ENCODE data around the gene TRMU.

Gene TRMU

DNA sequence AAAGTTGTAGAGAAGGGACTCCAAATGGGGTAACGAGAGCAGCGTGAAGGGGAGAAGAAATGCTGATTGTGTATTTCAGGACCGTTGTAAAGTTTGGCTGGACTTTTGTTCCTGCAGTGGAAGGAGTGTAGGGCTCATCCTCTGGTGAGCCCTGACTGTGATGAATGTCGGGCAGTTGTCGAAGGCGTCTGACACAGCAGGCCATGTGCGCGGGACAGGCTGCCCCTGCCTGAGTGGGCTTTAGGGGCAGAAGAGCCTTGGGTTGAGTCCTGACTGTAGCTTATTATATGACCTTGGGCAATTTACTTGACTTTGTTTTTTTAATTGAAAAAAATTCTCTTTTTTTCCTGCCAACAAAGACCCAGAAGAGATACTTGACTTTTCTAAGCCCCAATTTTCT, 3.1 kb downstream of the TRMU start:
- DNase-seq, result no peak

DNA sequence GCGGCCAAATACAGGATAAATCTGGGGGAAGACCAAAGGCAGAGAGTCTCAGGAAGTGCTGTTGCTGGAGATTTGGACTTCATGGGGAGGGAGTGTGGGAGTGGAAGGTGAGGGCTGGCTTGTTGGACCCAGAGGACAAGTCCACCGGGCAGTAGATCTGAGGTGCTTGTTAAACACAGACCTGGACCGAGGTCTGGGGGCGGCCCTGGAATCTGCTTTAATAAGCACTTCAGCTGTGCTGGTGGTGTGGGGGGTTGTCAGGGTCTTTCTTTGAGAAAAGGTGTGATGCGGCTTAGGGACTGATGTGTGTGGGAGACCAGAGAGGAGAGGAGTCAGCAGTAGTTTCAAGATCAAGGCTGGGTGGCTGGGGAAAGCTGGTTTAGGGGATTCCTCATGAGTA, 4.4 kb downstream of the TRMU start:
- DNase-seq, result no peak

DNA sequence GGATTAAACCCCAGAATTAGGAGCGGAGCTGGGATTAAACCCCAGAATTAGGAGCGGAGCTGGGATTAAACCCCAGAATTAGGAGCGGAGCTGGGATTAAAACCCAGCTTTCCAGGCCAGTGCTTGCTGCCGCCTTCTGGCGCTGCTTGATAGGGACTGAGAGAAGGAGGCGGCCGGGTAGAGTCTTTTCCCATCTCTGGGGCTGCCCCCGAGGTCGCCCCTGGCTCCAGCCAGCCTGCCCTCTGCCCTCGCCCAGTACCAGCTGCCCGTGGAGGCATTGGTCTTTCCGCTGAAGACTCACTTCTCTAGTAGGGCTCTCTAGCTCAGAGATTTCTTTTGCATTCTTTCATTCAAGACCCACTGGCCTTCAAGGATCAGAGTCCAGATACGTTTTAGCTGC, 5.2 kb downstream of the TRMU start:
- no peak for DNase-seq

DNA sequence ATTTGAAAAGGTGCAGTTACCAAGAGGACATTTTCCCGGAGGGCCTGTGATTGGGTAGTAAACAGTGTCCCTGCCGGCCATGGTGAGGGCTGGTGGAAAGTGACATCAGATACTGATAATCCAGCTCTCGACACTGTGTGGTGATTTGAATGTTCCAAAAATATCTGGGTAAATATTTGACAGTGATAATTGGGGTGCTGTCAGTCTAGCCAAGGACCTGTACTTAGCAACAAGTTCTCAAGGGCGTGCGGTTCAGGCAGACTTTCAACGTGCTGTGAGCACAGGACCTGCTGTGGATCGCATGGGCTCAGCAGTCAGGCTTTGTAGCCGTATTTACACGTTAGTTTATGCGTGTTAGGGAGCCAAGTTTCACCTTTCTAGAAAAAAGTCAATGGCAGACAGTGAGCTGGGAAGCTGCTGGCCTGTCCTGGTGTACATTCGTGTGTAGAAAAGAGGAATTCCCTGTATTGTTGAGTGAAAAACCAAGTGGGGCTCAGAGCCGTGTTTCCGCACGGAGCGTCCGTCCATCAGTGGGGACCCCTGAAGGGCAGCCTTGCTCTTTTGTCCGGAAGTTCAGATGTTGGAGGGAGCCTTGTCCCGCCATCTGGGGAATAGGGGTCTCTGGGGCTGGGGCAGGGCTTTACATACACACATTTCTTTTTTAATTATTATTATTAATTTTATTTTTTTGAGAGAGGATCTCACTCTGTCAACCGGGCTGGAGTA, 11.3 kb downstream of the TRMU start:
- DNase-seq, result no peak

DNA sequence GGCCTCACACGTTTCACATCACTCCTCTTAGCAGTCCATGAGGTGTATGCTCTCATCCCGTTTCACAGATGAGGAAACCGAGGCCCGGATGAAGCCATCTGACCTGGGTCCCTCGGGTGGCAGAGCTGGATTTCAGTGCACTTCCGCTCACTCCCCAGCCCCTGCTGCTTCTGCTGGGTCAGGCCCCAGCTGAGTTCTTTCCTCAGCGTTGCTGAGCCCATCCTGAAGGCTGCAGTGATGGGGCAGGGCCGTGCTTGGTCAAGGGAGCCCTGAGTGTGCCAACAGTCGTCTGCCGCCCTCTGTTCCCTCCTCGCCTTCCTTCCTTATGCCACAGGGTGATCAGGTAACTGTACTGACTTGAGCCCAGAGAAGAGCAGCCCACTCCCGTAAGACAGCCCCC, 12.1 kb downstream of the TRMU start:
- no peak for DNase-seq

DNA sequence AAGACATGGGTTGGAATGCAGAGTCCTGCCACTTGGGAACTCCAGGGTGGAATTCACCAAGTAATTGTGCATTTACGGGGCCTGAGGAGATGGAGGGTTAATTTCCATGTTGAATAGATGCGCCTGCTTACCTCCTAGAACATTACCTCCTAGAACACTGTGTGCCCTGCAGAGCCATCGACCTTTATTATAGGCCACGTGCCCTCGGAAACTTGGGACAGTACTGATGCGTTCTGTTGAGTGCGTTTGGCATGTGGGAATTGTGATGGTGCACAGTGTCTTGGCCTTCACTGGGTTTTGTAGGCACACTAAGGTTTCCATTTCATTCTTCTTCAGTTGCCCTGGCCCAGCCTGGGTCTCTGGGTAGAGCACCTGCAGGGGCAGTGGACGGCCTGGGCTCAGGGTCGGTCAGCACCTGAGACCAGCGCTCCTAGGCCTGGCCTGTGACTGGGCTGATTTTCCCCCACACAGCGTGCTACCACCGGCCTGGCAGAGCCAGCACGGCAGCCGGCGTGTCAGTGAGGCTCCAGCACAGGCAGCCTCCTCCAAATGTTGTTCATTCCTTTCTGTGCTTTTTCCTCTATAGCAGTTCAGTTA, 12.7 kb downstream of the TRMU start:
- no peak for DNase-seq

DNA sequence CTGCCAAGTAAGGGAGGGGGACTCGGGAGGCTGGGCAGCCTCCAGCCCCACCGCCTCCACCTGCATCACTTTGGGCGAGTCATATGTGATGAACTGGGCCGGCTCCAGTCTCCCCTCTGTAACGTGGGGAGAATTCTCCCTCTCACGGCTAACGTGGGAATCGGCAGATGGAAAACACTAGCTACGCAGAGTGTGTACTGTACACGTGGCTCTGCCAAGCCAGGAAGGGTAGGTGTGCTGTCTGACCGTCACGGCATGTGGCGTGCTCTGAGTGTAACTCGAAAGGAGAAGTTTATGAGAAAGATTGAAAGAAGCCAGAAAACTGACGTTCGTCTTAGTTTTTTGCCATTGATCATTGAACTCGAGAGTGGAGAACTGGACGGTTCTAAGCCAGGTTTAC, 13.7 kb downstream of the TRMU start:
- DNase-seq, result no peak

DNA sequence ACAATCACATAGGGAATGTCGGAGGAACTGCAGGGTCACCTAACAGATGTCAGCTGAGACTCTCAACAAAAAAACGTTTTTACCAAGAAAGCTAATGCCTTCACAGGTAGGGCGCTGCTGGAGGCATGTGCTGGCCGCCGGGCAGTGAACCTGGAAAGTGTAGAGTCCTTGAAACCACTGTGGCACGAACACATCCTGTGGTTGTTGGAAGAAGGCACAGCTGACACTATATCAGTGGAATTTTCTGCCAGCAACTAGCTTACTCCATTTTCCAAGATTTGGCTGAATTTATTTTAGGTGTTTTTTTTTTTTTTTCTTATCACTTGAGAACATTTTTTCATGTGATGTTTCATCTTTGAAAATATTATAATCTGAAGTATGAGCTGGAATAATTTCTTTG, 14.2 kb downstream of the TRMU start:
- DNase-seq, result no peak

DNA sequence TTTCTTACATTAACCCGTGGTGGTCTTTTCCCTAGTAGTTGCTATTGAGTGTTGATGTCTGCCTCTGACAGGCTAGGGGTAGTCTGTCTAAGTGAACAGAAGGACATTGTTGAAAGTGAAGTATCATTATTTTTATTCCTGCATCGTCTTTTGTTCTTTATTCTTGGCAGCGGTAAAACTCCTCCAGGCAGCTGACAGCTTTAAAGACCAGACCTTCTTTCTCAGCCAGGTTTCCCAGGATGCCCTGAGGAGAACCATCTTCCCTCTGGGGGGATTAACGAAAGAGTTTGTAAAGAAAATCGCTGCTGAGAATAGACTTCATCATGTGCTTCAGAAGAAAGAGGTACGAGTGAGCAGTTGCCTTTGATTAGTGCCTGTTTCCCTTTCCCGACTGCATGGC, 14.6 kb downstream of the TRMU start:
- no peak for DNase-seq

DNA sequence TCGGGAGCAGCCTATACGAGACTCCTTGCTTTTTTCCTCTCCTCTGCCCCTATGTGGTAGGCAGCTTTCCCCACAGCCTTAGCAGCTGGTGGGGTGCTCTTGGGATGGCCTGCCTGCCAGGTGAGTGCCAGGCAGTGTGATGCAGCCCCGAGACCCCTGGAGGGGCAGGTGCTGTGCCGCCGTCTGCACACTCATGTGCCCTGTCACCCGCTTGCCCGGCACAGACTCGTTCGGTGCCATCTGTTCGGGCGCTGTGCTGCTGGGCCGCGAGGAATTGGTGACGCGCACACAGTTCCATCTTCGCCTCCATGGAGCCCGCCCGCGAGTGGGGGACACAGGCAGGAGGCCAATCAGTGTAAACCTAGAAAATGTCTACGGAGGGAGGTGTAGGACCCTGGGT, 15.1 kb downstream of the TRMU start:
- no peak for DNase-seq

DNA sequence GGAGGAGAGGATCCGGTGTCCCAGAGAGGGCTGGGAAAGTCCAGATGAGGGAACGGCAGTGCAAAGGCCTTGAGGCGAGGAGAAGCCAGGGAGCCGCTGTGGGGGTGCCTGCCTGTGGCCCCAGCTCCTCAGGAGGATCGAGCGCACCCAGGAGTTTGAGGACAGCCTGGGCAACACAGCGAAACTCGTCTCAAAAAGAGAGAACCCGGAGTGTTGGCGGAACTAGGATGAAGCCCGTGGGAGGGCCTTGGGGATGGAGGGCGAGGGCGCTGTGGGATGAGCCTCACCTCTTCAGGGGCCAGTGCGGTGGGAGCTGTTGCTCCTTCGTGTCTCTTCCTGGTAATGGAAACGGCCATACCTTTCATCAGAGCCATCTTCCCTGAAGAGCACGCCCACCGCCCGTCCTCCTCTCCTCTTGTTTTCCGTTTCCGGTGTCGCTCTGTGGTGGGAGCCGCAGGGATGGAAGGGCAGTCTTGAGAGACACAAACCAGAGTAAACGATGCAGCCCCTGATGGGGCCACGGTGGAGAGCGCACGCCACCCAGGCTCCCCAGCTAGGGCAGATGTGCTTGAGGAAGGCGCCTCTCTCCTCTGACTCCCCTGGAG, 15.7 kb downstream of the TRMU start:
- no peak for DNase-seq

DNA sequence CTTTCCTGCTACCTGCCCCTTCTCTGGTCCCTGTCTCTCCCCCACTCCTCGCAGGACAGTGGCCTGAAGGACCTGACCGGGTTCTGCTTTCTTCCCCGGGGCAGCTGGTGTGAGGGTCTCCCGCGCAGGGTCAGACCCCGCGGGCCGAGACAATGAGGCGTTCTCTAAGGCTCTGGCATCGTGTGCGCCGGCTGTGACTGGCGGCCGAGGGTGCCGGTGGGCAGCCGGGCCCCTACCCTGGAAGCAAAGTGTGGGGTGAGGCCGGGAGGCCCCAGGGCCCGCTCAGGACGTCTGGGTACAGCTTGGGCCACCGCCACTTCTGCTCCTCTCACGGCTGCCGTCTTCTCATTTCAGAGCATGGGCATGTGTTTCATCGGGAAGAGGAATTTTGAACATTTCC, 16.3 kb downstream of the TRMU start:
- no peak for DNase-seq

DNA sequence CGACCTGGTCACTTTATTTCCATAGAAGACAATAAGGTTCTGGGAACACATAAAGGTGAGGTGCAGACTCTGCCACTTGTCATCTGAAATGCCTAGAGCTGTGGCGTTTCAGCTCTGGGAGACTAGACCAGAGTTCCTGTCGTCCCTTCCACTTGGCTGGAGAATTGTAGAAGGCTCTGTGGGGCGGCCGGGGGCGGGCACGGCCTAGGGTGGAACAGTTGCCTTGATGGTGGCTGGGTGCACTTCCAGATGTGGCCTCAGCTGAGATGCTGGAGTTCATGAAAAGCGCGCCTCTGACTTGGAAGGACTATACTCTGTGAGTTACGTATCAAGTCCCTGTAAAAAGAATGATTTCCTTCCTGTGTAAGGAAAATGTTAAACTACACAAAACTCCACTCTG, 16.8 kb downstream of the TRMU start:
- DNase-seq, result no peak

DNA sequence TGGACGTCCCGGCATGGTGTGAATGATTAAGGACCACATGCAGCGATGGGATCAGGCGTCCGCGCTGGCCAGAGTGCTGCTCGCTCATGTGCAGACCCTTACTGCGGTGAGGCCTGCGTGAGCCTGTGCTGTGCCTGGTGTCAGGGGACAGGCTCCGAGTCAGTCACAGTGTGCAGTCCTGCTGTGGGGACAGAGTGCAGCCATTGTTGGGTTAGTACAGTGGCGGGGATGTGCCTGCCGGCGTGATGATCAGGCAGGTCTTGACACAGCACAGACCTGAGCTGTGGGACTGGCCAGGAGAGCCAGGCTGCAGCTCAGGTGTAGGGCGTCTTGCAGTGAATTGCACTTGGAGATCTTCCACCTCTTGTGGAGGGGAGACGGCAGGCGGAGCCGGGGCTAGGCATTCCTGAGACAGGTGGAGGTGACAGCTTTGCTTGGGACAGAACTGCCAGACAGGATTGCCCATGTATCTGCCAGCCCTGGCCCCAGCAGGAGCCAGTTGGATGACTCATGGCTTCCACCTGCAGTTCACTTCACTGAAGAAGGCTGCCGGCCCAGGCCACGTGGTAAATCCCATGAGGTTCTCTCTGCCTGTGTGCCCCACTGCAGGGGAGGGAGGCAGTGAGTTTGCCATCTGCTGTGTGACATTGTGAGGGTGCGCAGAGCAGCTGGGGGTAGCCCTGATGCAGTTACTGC, 17.3 kb downstream of the TRMU start:
- DNase-seq, result no peak

DNA sequence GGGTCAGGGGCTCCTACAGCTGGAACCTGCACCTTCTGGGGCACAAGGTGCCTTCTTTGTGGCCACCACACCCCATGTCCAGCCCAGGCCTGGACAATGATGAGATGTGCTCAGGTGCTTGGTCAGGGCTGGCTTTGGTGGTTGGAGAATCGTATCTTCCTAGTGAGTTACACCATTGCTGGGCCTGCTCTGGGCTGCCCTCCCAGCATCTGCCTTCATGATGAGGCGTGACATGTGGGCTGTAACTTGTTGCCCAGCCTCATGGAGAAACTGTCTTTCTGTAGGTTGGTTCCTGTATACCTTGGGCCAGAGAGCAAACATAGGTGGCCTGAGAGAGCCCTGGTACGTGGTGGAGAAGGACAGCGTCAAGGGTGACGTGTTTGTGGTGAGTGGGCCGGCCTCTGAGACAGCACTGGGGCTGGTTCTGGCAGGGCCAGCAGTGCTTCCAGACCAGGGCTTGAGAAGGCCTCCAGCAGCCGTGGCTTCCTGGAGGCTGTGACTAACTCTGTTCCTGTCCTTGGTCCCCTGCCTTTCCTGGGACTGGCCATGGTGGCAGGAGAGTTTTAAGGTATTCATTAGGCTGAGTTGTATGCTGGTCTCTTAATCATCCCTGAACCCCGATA, 18.1 kb downstream of the TRMU start:
- no peak for DNase-seq

DNA sequence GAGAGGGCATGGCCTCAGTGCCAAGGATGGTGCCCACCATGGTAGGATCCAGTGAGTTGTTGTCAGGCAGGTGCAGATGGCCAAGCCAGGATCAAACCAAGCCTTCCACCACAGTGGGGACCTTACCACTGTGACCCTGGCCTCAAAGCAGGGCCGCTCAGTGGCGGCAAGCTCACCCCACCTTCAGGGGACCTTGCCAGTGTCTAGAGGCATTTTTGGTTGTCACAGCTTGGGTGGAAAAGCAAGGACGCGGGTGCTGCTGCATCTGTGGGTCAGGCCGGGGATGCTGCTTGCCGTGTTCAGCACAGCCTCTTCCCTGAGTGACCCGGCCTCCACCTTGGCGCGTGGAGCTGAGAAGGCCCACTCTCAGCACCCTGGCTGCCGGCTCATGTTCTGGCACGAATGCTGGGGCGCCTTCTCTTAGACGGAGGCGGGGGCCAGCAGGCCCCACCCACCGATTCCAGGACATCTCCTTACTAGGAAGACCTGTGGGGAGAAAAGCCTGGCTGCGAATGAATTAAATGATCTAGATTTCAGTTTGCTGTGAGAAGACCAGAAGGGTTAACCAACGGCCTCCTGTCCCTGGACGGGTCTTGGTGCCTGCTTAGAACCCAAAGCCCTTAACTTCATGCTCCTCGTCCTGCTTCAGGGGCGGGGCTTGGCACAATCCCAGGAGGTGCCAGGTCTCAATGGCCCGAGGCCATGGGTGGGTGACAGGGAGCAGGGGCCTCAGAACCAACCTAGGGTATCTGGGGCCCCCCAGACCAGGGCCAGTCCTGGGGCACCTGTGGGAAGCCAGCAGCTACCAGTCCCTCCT, 18.9 kb downstream of the TRMU start:
- no peak for DNase-seq

DNA sequence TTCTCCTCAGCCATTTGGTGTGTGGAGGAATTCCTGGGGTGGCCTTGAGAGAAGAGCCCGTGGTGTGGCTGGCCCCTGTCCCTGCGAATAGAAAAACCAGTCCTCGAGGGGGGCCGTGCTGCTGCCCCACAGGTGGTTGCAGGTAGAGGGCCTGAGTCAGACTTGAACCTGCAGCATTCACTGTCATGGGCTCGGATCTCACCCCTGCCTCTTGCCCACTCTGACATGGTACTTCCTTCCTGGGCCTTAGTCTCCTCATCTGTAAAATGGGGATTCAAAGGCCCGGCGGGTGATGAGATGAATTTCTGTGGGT, 19.4 kb downstream of the TRMU start:
- no peak for DNase-seq

DNA sequence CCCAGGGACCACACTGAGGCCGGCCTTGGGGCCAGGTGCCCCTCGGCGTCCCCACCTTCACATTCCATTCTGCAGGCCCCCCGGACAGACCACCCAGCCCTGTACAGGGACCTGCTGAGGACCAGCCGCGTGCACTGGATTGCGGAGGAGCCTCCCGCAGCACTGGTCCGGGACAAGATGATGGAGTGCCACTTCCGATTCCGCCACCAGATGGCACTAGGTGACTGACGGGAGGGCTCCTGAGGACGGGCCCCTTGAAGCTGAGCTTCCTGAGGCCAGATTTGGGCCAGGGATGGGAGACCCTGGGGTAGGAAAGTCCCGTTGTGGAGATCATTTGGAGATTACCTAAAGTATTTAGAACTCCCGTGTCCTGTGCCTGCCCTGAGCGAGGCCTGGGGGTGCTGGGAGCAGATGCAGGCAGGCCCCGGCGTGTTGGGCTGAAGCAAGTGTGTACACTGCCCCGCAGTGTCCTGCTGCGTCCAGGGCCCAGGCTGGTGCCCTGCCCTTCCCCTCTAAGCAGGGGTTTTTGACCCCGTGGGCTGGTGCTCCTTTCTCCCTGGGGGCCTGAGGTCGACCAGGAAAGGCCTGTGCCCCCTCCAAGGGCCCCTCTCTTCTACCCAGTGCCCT, 20.0 kb downstream of the TRMU start:
- DNase-seq, result no peak

DNA sequence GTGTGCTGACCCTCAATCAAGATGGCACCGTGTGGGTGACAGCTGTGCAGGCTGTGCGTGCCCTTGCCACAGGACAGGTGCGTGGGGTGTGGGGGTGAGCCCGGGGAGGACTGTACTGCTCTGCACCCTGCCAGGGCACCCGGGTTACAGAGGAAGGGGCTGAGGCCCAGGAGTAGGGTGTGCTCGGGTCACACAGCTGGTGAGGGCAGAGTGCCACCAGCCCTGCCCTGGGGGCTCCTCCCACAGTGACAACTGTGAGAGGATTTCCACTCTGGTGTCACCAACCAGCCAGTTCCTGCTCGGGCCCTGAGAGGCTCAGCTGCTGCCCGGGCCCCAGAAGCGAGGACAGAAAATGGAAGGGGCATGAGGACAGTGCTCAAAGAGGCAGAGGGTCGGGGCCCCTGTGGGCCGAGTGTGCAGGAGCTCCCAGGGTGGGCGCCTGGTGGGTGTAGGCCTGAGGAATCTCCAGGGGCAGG, 20.5 kb downstream of the TRMU start:
- DNase-seq, result no peak

DNA sequence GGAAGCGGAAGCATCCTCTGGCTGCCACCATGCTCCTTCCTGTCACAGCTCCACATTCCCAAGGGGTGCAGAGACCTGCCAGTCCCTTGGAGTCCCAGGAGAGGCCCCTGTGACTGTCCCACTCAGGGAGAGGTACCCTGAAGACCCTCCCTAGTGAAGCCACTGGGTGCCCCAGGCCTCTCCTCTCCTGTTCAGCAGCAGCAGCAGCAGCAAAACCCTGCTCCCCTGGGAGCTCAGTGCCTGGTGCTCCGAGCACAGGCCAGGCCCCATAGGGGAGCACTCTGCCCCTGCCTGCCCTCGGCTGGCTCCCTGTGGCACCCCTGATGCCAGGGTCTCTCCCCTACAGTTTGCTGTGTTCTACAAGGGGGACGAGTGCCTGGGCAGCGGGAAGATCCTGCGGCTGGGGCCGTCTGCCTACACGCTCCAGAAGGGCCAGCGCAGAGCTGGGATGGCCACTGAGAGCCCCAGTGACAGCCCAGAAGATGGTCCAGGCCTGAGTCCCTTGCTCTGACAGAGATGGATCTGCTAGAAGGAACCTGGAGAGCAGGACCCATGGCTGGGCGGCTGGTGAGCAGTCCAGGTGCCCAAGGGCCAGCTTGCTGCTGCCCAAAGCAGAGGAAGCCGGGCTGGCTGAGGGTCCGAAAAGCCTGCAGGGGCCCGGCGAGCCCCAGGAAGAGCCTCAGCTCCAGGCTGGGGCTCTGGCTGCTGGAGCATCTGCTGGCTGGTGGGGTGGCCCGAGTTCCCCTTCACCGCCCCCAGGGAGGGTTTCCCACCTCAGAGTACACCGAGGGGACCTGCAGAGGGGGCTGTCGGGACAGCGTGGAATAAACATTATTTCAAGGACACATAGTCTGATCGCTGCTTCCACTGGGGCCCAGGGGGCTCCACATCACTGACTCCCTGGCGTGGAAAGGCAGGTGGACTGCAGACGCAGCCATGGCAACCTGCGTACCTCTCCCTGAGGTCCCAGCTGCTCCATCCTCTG, 21.3 kb downstream of the TRMU start:
- DNase-seq, result no peak
